ENCODE data around the gene HDAC4. TPM values are rescaled to one million over a fixed set of nuclear protein-coding genes. Genes with fewer than 3 reads are reported as not detected.

Gene HDAC4
- total RNA-seq, 2 experiments from 2014 or later, result 30.0 to 35.8 TPM

- intact Hi-C loops (cut with micrococcal nuclease), result no loop called here
- Mint-ChIP-seq H3K4me3 (no peak overlapping the region), H3K4me1 (ENCODE audit: low read depth) (peaks cover 5% of the 10 kb centered on the region), H3K27me3 (no peaks in the 10 kb centered on the region), H3K27ac (no peak overlapping the region), H3K36me3 (peaks cover 22% of the 10 kb centered on the region), H3K9me3 (no peaks in the 10 kb centered on the region)
- DNase-seq, result no peak
- ChIA-PET POLR2A (no interaction called here), CTCF (no interaction called here)
Measured at GRCh38 chr2:239190921-239191885, 209.6 kb downstream of the HDAC4 start.

DNA sequence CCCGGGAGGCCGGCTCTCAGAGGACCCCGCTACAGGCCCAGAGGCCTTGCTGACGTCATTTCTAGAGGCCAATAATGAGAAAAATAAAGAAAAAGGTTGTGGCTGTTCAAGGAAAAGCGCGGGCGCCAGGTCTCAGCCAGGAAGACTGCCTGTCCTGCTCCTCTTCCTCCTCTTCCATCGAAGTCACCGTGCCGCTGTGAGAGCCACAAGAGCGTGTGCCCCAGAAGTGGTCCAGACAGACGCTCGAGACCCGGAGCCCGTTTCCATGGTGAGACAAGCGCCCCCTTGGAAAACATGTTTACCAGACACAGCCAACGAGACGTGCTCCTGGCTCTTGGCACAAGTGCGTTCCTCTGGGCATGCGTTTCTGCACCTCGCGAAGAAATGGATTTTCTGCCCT lies 210.5 kb downstream of the HDAC4 start:
- DNase-seq, result no peak
- no peak overlapping the region for H3K4me3 Mint-ChIP-seq
- H3K36me3 Mint-ChIP-seq, result peaks cover 22% of the 10 kb centered on the region
- no peaks in the 10 kb centered on the region for H3K27me3 Mint-ChIP-seq
- no peaks in the 10 kb centered on the region for H3K9me3 Mint-ChIP-seq
- no peak overlapping the region for H3K27ac Mint-ChIP-seq
- ChIA-PET POLR2A (no interaction called here), CTCF (no interaction called here)
- no peaks in the 10 kb centered on the region for H3K4me1 Mint-ChIP-seq (ENCODE audit: low read depth)
- intact Hi-C loops (cut with micrococcal nuclease), result no loop called here

DNA sequence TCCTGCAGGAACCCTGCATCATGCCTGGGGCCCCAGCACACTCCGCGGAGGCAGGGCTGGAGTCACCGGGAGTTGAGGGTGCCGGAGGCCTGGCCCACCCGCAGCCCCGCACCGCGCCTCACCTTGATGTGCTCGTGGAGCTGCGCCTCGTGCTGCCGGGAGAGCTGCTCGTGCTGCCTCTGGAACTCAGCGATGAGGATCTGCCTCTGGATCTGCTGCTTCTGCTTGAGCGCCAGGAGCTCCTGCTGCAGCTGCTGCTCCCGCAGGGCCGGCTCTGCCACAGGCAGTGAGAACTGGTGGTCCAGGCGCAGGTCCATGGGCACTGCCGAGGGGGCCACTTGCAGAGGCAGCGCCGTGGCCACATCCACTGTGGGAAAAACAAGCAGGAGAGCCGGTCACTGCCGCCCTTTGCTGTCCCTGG lies 211.1 kb downstream of the HDAC4 start:
- Mint-ChIP-seq H3K36me3 (peaks cover 22% of the 10 kb centered on the region), H3K27ac (no peak overlapping the region), H3K27me3 (no peaks in the 10 kb centered on the region), H3K4me3 (no peak overlapping the region), H3K9me3 (no peaks in the 10 kb centered on the region), H3K4me1 (ENCODE audit: low read depth) (no peaks in the 10 kb centered on the region)
- ChIA-PET POLR2A (no interaction called here), CTCF (no interaction called here)
- intact Hi-C loops (cut with micrococcal nuclease), result no loop called here
- no peak for DNase-seq

DNA sequence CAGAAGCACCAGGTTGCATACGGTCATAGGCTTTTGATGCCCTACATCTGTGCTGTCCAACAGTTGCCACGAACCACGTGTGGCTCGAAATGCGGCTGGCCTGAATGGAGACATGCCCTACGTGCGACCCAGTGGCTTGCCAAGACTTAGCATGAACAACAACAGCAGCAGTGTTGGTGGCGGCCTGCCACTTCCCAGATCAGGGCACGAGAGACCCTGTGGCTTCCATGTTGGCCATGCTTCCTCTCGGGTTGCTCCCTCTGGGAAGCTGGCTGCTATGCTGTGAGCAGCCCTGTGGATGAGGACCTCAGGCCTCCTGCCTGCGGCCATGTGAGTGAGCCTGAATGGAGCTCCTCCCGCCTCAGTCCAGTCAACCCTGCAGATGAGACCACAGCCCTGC lies 212.3 kb downstream of the HDAC4 start:
- H3K9me3 Mint-ChIP-seq, result no peaks in the 10 kb centered on the region
- H3K4me3 Mint-ChIP-seq, result no peak overlapping the region
- ChIA-PET POLR2A (no interaction called here), CTCF (no interaction called here)
- H3K4me1 Mint-ChIP-seq (ENCODE audit: low read depth), result no peaks in the 10 kb centered on the region
- intact Hi-C loops (cut with micrococcal nuclease), result no loop called here
- H3K36me3 Mint-ChIP-seq, result peaks cover 22% of the 10 kb centered on the region
- H3K27me3 Mint-ChIP-seq, result no peaks in the 10 kb centered on the region
- peak; percentile 2 for DNase-seq
- H3K27ac Mint-ChIP-seq, result no peak overlapping the region

DNA sequence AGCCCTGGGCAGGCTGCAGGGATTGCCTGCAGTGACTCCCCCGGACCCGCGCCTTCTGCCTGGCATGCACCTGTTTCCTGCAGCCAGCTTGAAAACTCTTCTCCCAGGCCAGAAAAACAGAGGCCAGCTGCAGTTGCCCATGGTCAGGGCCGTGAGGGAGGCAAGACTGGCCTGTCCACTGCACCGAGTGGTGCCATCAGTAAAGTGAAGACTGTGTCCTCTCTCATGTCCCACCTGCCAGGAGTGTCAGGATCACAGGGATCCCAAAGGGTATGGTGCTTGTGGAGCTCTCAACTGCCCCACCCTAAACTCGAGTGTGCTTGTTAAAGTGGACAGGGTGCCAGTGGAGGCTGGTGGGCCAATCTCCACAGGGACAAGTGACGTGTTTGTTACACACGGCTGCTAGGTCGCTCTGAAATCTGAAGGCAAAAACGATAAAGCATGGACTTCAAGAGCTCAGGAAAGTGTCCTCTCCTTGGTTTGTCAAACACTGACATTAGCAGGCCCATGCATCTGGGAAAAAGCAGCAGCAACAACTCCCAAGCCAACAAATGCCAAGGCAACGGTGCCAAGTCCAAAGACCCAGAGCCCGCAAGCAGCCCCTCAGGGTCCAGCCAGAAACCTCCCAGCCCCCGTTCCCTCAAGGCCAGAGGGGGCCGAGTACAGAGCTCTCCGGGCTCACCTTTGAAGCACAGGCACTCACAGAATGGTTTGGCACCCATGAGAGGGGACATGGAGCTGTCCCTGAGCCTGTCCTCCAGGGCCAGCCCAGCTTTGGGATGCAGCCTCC lies 213.2 kb downstream of the HDAC4 start:
- CTCF ChIA-PET, result no interaction called here

DNA sequence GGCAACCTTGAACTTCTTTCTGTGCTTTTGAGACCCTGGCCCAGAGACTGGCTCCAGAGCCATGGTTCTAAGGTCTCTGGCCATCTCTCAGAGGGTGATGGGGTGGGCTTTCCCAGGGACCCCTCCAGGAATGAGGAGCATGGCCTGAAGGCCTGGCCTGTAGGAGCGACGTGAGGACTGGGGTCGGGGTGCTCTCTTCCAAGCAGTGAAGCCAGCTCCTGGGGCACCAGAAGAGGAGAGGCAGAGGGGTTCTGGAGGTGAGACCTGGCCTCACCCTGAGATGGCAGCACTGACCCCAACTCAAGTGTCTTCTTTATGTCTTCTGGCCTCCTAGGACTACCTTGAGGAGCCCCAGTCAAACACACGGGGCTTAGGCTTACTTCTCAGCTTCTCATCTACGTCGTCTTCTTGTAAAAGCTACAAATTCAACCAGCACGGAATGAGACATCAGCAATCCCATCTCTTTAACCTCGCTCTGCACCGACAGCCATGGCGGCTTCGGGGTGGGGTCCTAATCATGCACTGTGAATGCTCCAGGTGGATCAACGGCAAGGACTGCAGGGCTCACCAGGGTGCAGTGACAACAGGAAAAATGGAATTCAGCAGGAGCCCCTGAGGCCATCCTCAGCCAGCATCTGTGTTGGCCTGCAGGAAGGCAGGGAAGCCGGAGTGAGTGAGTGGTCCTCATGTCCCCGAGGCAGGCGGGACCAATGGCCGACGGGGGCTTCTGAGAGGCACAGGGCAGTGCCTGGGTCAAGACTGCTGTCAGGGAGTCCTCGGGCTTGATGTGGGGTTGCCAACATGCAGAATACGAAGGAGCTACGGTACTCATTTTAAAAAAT lies 214.1 kb downstream of the HDAC4 start:
- Mint-ChIP-seq H3K4me1 (ENCODE audit: low read depth) (peaks cover 5% of the 10 kb centered on the region), H3K4me3 (no peak overlapping the region), H3K36me3 (peaks cover 22% of the 10 kb centered on the region), H3K9me3 (no peaks in the 10 kb centered on the region), H3K27ac (no peak overlapping the region), H3K27me3 (no peaks in the 10 kb centered on the region)
- POLR2A ChIA-PET, result no interaction called here
- CTCF ChIA-PET, result no interaction called here
- DNase-seq, result peak; percentile 5
- intact Hi-C loops (cut with micrococcal nuclease), result no loop called here

More for the DNA sequence above, 213.2 kb downstream of the HDAC4 start:
- POLR2A ChIA-PET, result no interaction called here
- H3K27me3 Mint-ChIP-seq, result no peaks in the 10 kb centered on the region
- intact Hi-C loops (cut with micrococcal nuclease), result no loop called here
- H3K9me3 Mint-ChIP-seq, result no peaks in the 10 kb centered on the region
- DNase-seq, result peak; percentile 4
- H3K36me3 Mint-ChIP-seq, result peaks cover 22% of the 10 kb centered on the region
- no peak overlapping the region for H3K27ac Mint-ChIP-seq
- H3K4me1 Mint-ChIP-seq (ENCODE audit: low read depth), result peaks cover 5% of the 10 kb centered on the region
- H3K4me3 Mint-ChIP-seq, result no peak overlapping the region

DNA sequence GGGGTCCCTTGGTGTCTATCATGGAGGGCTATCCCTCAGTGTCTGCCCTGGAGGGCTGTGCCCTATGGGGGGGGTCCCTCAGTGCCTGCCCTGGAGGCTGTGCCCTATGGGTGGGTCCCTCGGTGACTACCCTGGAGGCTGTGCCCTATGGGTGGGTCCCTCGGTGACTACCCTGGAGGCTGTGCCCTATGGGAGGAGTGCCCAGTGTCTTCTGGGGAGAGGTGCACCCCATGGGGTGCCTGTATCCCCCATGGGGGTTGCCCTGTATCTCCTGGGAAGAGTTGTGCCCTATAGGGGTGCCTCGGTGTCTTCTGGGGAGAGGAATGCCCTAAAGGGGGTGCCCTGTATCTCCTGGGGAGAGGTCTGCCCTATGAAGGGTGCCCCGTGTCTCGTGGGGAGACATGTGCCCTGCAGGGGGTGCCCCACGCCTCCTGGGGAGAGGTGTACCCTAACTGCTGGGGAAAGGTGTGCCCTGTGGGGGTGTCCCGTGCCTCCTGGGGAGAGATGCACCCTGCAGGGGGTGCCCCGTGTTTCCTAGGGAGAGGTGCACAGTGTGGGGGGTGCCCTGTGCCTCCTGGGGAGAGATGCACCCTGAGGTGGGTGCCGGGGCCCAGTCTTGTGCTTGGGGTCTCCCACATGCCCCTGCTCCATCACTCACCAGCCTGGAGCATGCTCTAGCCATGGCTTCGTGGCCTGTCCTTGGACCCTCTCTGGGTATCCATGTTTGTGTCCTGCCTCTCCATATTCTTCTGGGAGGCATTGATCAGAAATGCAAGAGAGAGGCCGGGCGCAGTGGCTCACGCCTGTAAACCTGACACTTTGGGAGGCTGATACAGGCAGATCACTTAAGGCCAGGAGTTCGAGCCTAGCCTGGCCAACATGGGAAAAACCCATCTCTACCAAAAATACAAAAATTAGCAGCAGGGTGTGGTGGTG lies 215.6 kb downstream of the HDAC4 start:
- H3K9me3 Mint-ChIP-seq, result no peaks in the 10 kb centered on the region
- peaks cover 23% of the 10 kb centered on the region for H3K36me3 Mint-ChIP-seq
- peaks cover 5% of the 10 kb centered on the region for H3K4me1 Mint-ChIP-seq (ENCODE audit: low read depth)
- no peak overlapping the region for H3K4me3 Mint-ChIP-seq
- no peak overlapping the region for H3K27ac Mint-ChIP-seq
- ChIA-PET CTCF (no interaction called here), POLR2A (no interaction called here)
- intact Hi-C loops (cut with micrococcal nuclease), result no loop called here
- no peak for DNase-seq
- H3K27me3 Mint-ChIP-seq, result no peaks in the 10 kb centered on the region

DNA sequence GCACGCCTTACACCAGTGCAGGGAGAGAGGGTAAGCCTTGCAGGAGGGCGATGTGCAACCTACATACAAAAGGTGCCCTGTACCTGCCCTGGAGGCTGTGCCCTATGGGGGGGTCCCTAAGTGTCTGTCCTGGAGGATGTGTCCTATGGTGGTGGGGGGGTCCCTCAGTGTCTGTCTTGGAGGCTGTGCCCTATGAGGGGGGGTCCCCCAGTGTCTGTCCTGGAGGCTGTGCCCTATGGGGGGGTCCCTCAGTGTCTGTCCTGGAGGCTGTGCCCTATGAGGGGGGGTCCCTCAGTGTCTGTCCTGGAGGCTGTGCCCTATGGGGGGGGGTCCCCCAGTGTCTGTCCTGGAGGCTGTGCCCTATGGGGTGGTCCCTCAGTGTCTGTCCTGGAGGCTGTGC lies 216.6 kb downstream of the HDAC4 start:
- Mint-ChIP-seq H3K36me3 (peaks cover 21% of the 10 kb centered on the region), H3K9me3 (no peaks in the 10 kb centered on the region), H3K4me3 (no peak overlapping the region), H3K27me3 (no peaks in the 10 kb centered on the region), H3K27ac (no peak overlapping the region), H3K4me1 (ENCODE audit: low read depth) (peaks cover 5% of the 10 kb centered on the region)
- DNase-seq, result no peak
- intact Hi-C loops (cut with micrococcal nuclease), result no loop called here
- ChIA-PET CTCF (no interaction called here), POLR2A (no interaction called here)

DNA sequence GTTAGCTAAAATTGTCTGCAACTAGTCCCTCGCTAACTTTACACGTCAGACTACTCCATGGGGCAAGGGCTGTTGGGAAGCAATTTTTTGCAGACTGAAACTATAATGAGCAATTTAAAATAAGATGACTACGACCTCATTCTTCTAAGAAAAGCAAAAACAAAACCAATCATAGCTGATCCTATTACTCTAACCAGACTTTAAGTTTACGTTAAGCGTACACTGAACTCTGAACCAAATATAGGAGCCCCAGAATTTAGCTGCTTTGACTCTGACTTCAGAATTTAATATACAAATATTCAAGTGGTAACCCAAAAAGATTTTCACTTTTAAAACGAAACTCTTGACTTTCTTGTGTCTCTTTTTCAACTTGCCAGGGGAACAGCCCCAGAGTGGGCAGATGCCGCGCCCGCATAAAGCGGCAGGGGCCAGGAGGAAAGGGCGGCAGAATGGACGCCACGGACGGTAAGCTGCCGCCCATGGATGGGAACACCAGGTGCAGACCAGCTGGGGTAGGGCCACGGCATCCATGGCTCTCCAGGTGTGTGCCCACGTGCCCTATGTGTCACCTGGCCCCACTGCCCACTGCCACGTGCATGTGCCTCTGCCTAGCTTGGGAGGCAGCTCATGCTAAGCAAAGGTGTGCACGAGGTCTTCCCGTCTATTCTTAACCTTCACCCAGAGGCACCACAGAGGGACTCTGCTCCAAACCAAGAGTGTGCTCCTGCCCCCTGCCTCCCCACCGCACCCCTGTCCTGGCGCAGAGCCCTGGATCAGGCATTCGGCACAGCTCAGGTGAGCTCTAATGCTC lies 217.6 kb downstream of the HDAC4 start:
- peaks cover 25% of the 10 kb centered on the region for H3K36me3 Mint-ChIP-seq
- ChIA-PET POLR2A (interaction anchor here (0.6 kb wide), 1 partner anchor 12 kb away, joined by 3 read pairs; no protein-coding TSS in a partner anchor), CTCF (interaction anchor here (0.7 kb wide), 1 partner anchor 91 kb away, joined by 3 read pairs; no protein-coding TSS in a partner anchor)
- intact Hi-C loops (cut with micrococcal nuclease), result no loop called here
- H3K27ac Mint-ChIP-seq, result no peak overlapping the region
- no peaks in the 10 kb centered on the region for H3K27me3 Mint-ChIP-seq
- no peak overlapping the region for H3K4me3 Mint-ChIP-seq
- no peaks in the 10 kb centered on the region for H3K9me3 Mint-ChIP-seq
- DNase-seq, result no peak
- H3K4me1 Mint-ChIP-seq (ENCODE audit: low read depth), result peaks cover 5% of the 10 kb centered on the region

DNA sequence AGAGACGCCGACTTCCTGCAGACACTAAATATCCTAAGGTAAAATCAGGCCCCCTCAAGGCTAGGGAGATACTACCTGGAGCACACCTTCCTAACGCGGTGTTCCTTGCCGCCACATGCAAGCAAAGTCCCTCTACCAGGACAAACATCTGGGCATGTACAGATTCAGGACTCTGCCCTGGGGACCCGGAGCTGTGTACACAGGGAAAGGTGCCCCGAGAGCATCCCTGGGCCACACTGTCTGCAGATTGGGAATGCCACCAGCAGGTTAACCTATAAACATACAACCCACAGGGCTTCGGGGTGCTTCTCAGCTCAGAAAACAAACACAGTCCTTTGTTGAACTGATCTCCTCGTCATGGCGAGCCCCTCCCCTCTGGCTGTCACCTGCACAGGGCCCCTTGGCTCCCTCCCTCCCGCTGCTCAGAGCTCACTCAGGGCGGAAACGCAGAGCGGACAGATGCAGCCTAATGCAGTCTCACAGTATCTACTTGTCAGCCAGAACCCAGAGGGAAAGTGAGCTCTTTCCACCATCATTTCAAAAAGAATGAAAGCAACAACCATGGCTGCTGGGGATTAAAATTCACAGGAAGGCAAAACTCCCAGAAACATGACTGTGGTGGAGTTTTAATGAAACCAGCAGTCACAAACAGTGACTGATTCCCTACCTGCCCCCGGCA lies 218.8 kb downstream of the HDAC4 start:
- H3K36me3 Mint-ChIP-seq, result peaks cover 35% of the 10 kb centered on the region
- no peaks in the 10 kb centered on the region for H3K27me3 Mint-ChIP-seq
- H3K4me1 Mint-ChIP-seq (ENCODE audit: low read depth), result peaks cover 5% of the 10 kb centered on the region
- ChIA-PET CTCF (no interaction called here), POLR2A (interaction anchor here (0.6 kb wide), 1 partner anchor 13 kb away, joined by 3 read pairs; no protein-coding TSS in a partner anchor)
- H3K4me3 Mint-ChIP-seq, result no peak overlapping the region
- no peak overlapping the region for H3K27ac Mint-ChIP-seq
- peaks cover 4% of the 10 kb centered on the region for H3K9me3 Mint-ChIP-seq
- intact Hi-C loops (cut with micrococcal nuclease), result no loop called here
- DNase-seq, result no peak

All from activated CD4-positive, alpha-beta memory T cell treated with anti-CD3 and anti-CD28 coated beads for 36 hours (primary cell).